ENCODE data around the gene MT1H. TPM values are rescaled to one million over a fixed set of nuclear protein-coding genes. Genes with fewer than 3 reads are reported as not detected.

The MT1H gene
- polyA plus RNA-seq, 2 donors: 32.9 to 63.3 TPM

DNA sequence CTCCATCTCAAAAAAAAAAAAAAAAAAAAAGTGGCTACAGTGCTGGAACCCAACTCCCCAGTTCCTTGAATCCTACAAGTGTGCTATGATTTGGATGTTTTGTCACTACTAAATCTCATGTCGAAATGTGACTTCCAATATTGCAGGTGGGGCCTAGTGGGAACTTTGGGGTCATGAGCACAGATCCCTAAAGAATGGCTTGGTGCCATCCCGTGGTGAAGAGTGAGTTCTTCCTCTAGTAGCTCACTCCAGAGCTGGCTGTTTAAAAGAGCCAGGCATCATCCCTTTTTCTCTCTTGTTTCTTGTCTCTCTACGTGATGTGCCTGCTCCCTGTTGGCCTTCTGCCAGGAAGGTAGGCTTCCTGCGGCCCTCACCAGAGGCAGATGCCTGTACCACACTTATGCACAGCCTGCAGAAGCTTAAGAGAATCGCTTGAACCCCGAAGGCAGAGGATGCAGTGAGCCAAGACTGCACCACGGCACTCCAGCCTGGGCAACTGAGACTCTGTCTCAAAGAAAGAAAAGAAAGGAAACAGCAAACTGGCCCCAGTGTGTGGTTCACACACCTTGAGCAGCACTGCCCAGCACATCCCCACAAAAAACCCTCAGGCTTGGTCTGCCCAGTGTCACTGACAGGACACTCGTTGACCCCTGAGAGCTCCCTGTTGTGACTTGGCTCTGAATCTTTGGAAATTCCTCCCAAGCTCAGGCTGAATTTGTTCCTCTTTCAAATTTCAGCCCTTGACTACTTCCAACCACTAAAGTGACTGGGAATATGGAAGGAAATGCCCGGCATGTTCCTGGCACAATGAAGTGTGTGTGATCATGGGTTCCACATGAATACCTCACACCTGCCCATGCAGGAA, 40.9 kb upstream of the MT1H start:
- Histone ChIP-seq H3K9me3 (ENCODE audit: control insufficient read depth in 2 of 2, insufficient read depth in 1 of 2, low read depth in 1 of 2, low read length in 1 of 2) (no peaks in the 10 kb centered on the region), H3K27me3 (ENCODE audit: control insufficient read depth in 1 of 2, insufficient read depth in 2 of 2, low read length in 2 of 2) (no peaks in the 10 kb centered on the region), H3K4me1 (ENCODE audit: control insufficient read depth in 2 of 2, insufficient read depth in 2 of 2, low read length in 1 of 2) (peaks cover 5 to 10% of the 10 kb centered on the region in 2 donors), H3K27ac (ENCODE audit: low read depth in 2 of 2, low read length in 1 of 2) (peak overlapping the region in 1 of 2 donors; percentile 26), H3K4me3 (ENCODE audit: low read depth in 1 of 2, low read length in 2 of 2) (no peak overlapping the region), H3K36me3 (ENCODE audit: control insufficient read depth in 2 of 2, insufficient read depth in 2 of 2, low read length in 1 of 2) (no peaks in the 10 kb centered on the region)
- 65% methylated on average over 9 of the region's 9 CpGs for WGBS, 2 donors

GRCh38 chr16:56629531-56629930, 40.1 kb upstream of the MT1H start:
- no peaks in the 10 kb centered on the region for H3K9me3 ChIP-seq (ENCODE audit: control insufficient read depth in 2 of 2, insufficient read depth in 1 of 2, low read depth in 1 of 2, low read length in 1 of 2)
- no peak overlapping the region for H3K4me3 ChIP-seq (ENCODE audit: low read depth in 1 of 2, low read length in 2 of 2)
- peaks cover 5 to 10% of the 10 kb centered on the region in 2 donors for H3K4me1 ChIP-seq (ENCODE audit: control insufficient read depth in 2 of 2, insufficient read depth in 2 of 2, low read length in 1 of 2)
- whole genome bisulfite sequencing, 2 donors: 89 to 90% methylated on average over 3 of the region's 3 CpGs
- H3K36me3 ChIP-seq (ENCODE audit: control insufficient read depth in 2 of 2, insufficient read depth in 2 of 2, low read length in 1 of 2): no peaks in the 10 kb centered on the region
- no peaks in the 10 kb centered on the region for H3K27me3 ChIP-seq (ENCODE audit: control insufficient read depth in 1 of 2, insufficient read depth in 2 of 2, low read length in 2 of 2)
- H3K27ac ChIP-seq (ENCODE audit: low read depth in 2 of 2, low read length in 1 of 2): no peak overlapping the region

DNA sequence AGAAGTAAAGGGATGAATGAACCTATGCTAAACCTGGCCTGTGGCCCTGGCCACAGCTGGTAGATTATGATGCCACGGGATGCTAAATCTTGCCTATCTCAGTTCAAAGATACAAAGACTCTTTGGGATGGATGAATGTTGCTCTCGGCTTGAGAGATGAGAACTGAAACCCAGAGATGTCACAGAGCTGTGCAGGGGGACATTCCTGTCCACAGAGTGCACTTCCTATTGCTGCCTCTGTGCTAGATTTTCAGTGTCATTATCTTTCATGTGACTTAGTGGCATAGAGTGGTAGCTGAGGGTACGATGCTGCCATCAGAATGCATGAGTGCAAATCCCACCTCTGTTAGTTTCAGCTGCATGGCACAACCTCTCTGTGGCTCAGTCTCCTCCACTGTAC, 39.5 kb upstream of the MT1H start:
- Histone ChIP-seq H3K36me3 (ENCODE audit: control insufficient read depth in 2 of 2, insufficient read depth in 2 of 2, low read length in 1 of 2) (no peaks in the 10 kb centered on the region), H3K27me3 (ENCODE audit: control insufficient read depth in 1 of 2, insufficient read depth in 2 of 2, low read length in 2 of 2) (no peaks in the 10 kb centered on the region), H3K27ac (ENCODE audit: low read depth in 2 of 2, low read length in 1 of 2) (no peak overlapping the region), H3K4me1 (ENCODE audit: control insufficient read depth in 2 of 2, insufficient read depth in 2 of 2, low read length in 1 of 2) (peaks cover 5 to 12% of the 10 kb centered on the region in 2 donors), H3K9me3 (ENCODE audit: control insufficient read depth in 2 of 2, insufficient read depth in 1 of 2, low read depth in 1 of 2, low read length in 1 of 2) (no peaks in the 10 kb centered on the region), H3K4me3 (ENCODE audit: low read depth in 1 of 2, low read length in 2 of 2) (no peak overlapping the region)
- WGBS, 2 donors: 77 to 78% methylated on average over 3 of the region's 3 CpGs

GRCh38 chr16:56631197-56631596, 38.4 kb upstream of the MT1H start:
- Histone ChIP-seq H3K4me1 (ENCODE audit: control insufficient read depth in 2 of 2, insufficient read depth in 2 of 2, low read length in 1 of 2) (peaks cover 5 to 14% of the 10 kb centered on the region in 2 donors), H3K9me3 (ENCODE audit: control insufficient read depth in 2 of 2, insufficient read depth in 1 of 2, low read depth in 1 of 2, low read length in 1 of 2) (no peaks in the 10 kb centered on the region), H3K36me3 (ENCODE audit: control insufficient read depth in 2 of 2, insufficient read depth in 2 of 2, low read length in 1 of 2) (no peaks in the 10 kb centered on the region), H3K27me3 (ENCODE audit: control insufficient read depth in 1 of 2, insufficient read depth in 2 of 2, low read length in 2 of 2) (peaks cover 0 to 3% of the 10 kb centered on the region in 2 donors), H3K4me3 (ENCODE audit: low read depth in 1 of 2, low read length in 2 of 2) (no peak overlapping the region), H3K27ac (ENCODE audit: low read depth in 2 of 2, low read length in 1 of 2) (no peak overlapping the region)
- 87 to 88% methylated on average over 10 of the region's 10 CpGs for WGBS, 2 donors

DNA sequence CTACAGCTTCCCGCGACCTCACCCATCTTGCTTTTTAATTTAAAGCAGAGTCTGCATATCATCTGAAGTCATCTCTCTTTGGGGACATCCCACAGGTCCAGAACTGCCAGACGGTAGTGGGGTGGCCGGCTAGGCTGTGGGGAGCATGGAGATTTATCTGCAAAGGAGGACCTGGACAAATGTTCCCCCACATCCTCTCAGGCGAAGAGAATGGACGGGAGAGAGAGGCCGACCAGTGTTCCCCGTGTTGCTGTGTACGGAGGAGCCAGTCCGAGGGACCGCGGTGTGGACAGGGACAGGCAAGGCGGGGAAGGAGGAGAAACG, 37.8 kb upstream of the MT1H start:
- WGBS, 2 donors: 46 to 52% methylated on average over 14 of the region's 14 CpGs

GRCh38 chr16:56632156-56632847, 37.3 kb upstream of the MT1H start, which contains the start of gene MT1M:
Gene MT1M (plus strand): TSS chr16:56632659. CDS start chr16:56632732, 73 bp downstream.
- peak within 1 kb of the TSS; percentile 38 to 42 for H3K4me3 ChIP-seq (ENCODE audit: low read depth in 1 of 2, low read length in 2 of 2)
- peaks cover 0 to 3% of the 10 kb centered on the region in 2 donors for H3K27me3 ChIP-seq (ENCODE audit: control insufficient read depth in 1 of 2, insufficient read depth in 2 of 2, low read length in 2 of 2)
- no peaks in the 10 kb centered on the region for H3K36me3 ChIP-seq (ENCODE audit: control insufficient read depth in 2 of 2, insufficient read depth in 2 of 2, low read length in 1 of 2)
- peaks cover 5 to 14% of the 10 kb centered on the region in 2 donors for H3K4me1 ChIP-seq (ENCODE audit: control insufficient read depth in 2 of 2, insufficient read depth in 2 of 2, low read length in 1 of 2)
- H3K9me3 ChIP-seq (ENCODE audit: control insufficient read depth in 2 of 2, insufficient read depth in 1 of 2, low read depth in 1 of 2, low read length in 1 of 2): no peaks in the 10 kb centered on the region
- H3K27ac ChIP-seq (ENCODE audit: low read depth in 2 of 2, low read length in 1 of 2): peak within 1 kb of the TSS; percentile 52 to 62
- whole genome bisulfite sequencing, 2 donors: 3 to 5% methylated on average over 59 to 61 of the region's 61 CpGs

More for the DNA sequence above, 37.8 kb upstream of the MT1H start:
- Histone ChIP-seq H3K4me3 (ENCODE audit: low read depth in 1 of 2, low read length in 2 of 2) (peak overlapping the region; percentile 16 to 38), H3K4me1 (ENCODE audit: control insufficient read depth in 2 of 2, insufficient read depth in 2 of 2, low read length in 1 of 2) (peaks cover 5 to 14% of the 10 kb centered on the region in 2 donors), H3K9me3 (ENCODE audit: control insufficient read depth in 2 of 2, insufficient read depth in 1 of 2, low read depth in 1 of 2, low read length in 1 of 2) (no peaks in the 10 kb centered on the region), H3K36me3 (ENCODE audit: control insufficient read depth in 2 of 2, insufficient read depth in 2 of 2, low read length in 1 of 2) (no peaks in the 10 kb centered on the region), H3K27me3 (ENCODE audit: control insufficient read depth in 1 of 2, insufficient read depth in 2 of 2, low read length in 2 of 2) (peaks cover 0 to 3% of the 10 kb centered on the region in 2 donors), H3K27ac (ENCODE audit: low read depth in 2 of 2, low read length in 1 of 2) (peak overlapping the region; percentile 52 to 62)

DNA sequence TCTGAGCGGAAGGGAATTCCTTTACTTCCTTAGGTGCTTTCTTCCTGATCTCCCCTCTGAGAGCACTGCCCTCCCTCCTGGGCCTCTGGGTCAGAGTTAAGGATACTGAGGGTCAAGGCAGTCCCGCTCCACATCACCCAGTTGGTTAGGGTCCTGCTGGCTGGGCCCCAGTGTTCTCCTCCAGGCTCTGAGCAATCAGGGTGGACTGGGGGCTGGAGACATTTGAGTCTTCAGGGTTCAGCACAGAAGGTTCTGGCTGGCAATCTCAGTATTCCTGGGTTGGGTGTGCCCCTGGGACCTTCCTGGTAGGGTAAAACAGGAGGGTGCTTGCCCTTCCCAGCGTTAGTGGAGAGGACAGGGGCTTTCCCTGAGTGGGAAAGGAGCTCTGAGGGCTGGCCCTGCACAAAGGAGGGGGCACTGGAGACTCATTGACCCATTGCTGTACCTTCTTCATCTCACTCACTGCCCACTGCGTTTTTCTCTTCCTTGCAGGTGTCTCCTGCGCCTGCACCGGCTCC, 36.7 kb upstream of the MT1H start:
- Histone ChIP-seq H3K4me3 (ENCODE audit: low read depth in 1 of 2, low read length in 2 of 2) (peak overlapping the region; percentile 38 to 42), H3K9me3 (ENCODE audit: control insufficient read depth in 2 of 2, insufficient read depth in 1 of 2, low read depth in 1 of 2, low read length in 1 of 2) (no peaks in the 10 kb centered on the region), H3K4me1 (ENCODE audit: control insufficient read depth in 2 of 2, insufficient read depth in 2 of 2, low read length in 1 of 2) (peaks cover 5 to 17% of the 10 kb centered on the region in 2 donors), H3K27me3 (ENCODE audit: control insufficient read depth in 1 of 2, insufficient read depth in 2 of 2, low read length in 2 of 2) (peaks cover 0 to 3% of the 10 kb centered on the region in 2 donors), H3K36me3 (ENCODE audit: control insufficient read depth in 2 of 2, insufficient read depth in 2 of 2, low read length in 1 of 2) (no peaks in the 10 kb centered on the region), H3K27ac (ENCODE audit: low read depth in 2 of 2, low read length in 1 of 2) (peak overlapping the region in 1 of 2 donors; percentile 52)
- 49 to 58% methylated on average over 6 of the region's 6 CpGs for WGBS, 2 donors

DNA sequence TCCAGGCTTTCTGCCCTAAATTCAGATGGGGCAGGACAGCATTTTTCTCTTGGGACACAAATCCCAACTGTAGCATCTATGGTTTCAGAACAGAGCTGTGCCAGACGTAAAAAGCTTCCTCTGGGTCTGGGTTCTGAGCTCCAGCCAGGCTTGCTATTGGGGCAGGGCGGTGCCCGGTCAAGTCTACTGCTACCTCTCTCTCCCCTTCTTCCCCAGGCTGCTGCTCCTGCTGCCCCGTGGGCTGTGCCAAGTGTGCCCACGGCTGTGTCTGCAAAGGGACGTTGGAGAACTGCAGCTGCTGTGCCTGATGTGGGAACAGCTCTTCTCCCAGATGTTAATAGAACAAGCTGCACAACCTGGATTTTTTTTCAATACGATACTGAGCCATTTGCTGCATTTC, 36.1 kb upstream of the MT1H start:
- Histone ChIP-seq H3K27me3 (ENCODE audit: control insufficient read depth in 1 of 2, insufficient read depth in 2 of 2, low read length in 2 of 2) (peaks cover 0 to 3% of the 10 kb centered on the region in 2 donors), H3K27ac (ENCODE audit: low read depth in 2 of 2, low read length in 1 of 2) (no peak overlapping the region), H3K36me3 (ENCODE audit: control insufficient read depth in 2 of 2, insufficient read depth in 2 of 2, low read length in 1 of 2) (no peaks in the 10 kb centered on the region), H3K9me3 (ENCODE audit: control insufficient read depth in 2 of 2, insufficient read depth in 1 of 2, low read depth in 1 of 2, low read length in 1 of 2) (no peaks in the 10 kb centered on the region), H3K4me3 (ENCODE audit: low read depth in 1 of 2, low read length in 2 of 2) (no peak overlapping the region), H3K4me1 (ENCODE audit: control insufficient read depth in 2 of 2, insufficient read depth in 2 of 2, low read length in 1 of 2) (peaks cover 5 to 19% of the 10 kb centered on the region in 2 donors)
- 56 to 57% methylated on average over 7 of the region's 7 CpGs for WGBS, 2 donors

- Histone ChIP-seq H3K36me3 (ENCODE audit: control insufficient read depth in 2 of 2, insufficient read depth in 2 of 2, low read length in 1 of 2) (no peaks in the 10 kb centered on the region), H3K9me3 (ENCODE audit: control insufficient read depth in 2 of 2, insufficient read depth in 1 of 2, low read depth in 1 of 2, low read length in 1 of 2) (no peaks in the 10 kb centered on the region), H3K4me1 (ENCODE audit: control insufficient read depth in 2 of 2, insufficient read depth in 2 of 2, low read length in 1 of 2) (peaks cover 5 to 19% of the 10 kb centered on the region in 2 donors), H3K4me3 (ENCODE audit: low read depth in 1 of 2, low read length in 2 of 2) (no peak overlapping the region), H3K27me3 (ENCODE audit: control insufficient read depth in 1 of 2, insufficient read depth in 2 of 2, low read length in 2 of 2) (peaks cover 3% of the 10 kb centered on the region in 2 donors), H3K27ac (ENCODE audit: low read depth in 2 of 2, low read length in 1 of 2) (no peak overlapping the region)
- 45 to 52% methylated on average over 47 of the region's 47 CpGs for WGBS, 2 donors
Measured at GRCh38 chr16:56634715-56635440, 34.7 kb upstream of the MT1H start.
